Liver (tissue), 3 donors: Measurements from ENCODE around the gene OPHN1.

Experiments used
- EGR1 ChIP-seq, 2 donors: IDR thresholded peaks; 2 replicates each; pipeline ENCODE4 v1.6.1; 2016 to 2018; ENCODE audit warnings: antibody characterized with exemption in 2 of 2, low read depth in 2 of 2
- GABPA ChIP-seq, 2 donors: IDR thresholded peaks in 1 of 2; conservative IDR thresholded peaks in 1 of 2; 2 replicates each; pipeline ENCODE4 v1.6.1; 2016; ENCODE audit warnings: antibody characterized with exemption in 2 of 2, mild to moderate bottlenecking in 1 of 2, moderate library complexity in 1 of 2
- JUND ChIP-seq, 2 donors: IDR thresholded peaks; 2 replicates each; pipeline ENCODE4 v1.6.1; 2016; ENCODE audit warnings: antibody characterized with exemption in 2 of 2
- NR2F2 ChIP-seq: IDR thresholded peaks from 2 replicates; pipeline ENCODE4 v1.6.1; 2016; ENCODE audit warnings: antibody characterized with exemption
- RAD21 ChIP-seq, 2 donors: IDR thresholded peaks; 2 replicates each; pipeline ENCODE4 v1.6.1; 2016; ENCODE audit warnings: antibody characterized with exemption in 2 of 2, mild to moderate bottlenecking in 2 of 2
- SP1 ChIP-seq: IDR thresholded peaks from 2 replicates; pipeline ENCODE4 v1.6.1; 2018; ENCODE audit warnings: antibody characterized with exemption, mild to moderate bottlenecking
- TAF1 ChIP-seq: conservative IDR thresholded peaks from 2 replicates; pipeline ENCODE4 v1.6.1; 2016; ENCODE audit warnings: antibody characterized with exemption, mild to moderate bottlenecking
- YY1 ChIP-seq: IDR thresholded peaks from 2 replicates; pipeline ENCODE4 v1.6.1; 2016; ENCODE audit warnings: antibody characterized with exemption, mild to moderate bottlenecking
- TF ChIP-seq, protein P1 (sequence below): fragments of 150-350 bp; IDR thresholded peaks from 2 replicates; pipeline ENCODE4 v1.5.1; 2017; ENCODE audit warnings: improper control_type of control experiment, low read depth, low read length; ENCODE audit not compliant: missing input control
- TF ChIP-seq, protein P2 (sequence below): IDR thresholded peaks from 2 replicates; pipeline ENCODE4 v1.6.1; 2016; ENCODE audit warnings: antibody characterized with exemption, mild to moderate bottlenecking
- TF ChIP-seq, protein P3 (sequence below): IDR thresholded peaks from 2 replicates; pipeline ENCODE4 v1.6.1; 2016; ENCODE audit warnings: antibody characterized with exemption
- TF ChIP-seq, protein P4 (sequence below): IDR thresholded peaks from 2 replicates; pipeline ENCODE4 v1.6.1; 2016; ENCODE audit warnings: antibody characterized with exemption
- TF ChIP-seq, protein P5 (sequence below): IDR thresholded peaks from 2 replicates; pipeline ENCODE4 v1.6.1; 2016; ENCODE audit warnings: antibody characterized with exemption
- donor health status: healthy.
- donor health status: healthy.

DNA sequence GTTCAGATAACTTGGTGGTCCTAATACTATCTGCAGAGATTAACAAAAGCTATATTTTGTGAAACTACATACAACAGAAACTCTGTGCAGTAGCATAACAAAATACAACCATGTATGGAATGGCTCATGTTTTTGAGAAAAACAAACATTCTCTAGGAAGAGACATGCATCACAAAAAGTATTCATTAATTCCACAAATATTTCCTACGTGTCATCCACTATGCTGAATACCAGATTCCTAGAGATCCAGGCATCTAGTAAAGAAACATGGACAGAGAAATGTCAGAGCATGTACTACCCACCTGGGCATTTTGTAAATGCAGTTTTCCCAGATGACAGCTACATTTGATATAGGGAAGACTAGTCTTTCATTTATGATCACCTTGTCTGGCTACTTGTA lies 248.1 kb downstream of the OPHN1 start:
- TF ChIP-seq, protein P1, sequence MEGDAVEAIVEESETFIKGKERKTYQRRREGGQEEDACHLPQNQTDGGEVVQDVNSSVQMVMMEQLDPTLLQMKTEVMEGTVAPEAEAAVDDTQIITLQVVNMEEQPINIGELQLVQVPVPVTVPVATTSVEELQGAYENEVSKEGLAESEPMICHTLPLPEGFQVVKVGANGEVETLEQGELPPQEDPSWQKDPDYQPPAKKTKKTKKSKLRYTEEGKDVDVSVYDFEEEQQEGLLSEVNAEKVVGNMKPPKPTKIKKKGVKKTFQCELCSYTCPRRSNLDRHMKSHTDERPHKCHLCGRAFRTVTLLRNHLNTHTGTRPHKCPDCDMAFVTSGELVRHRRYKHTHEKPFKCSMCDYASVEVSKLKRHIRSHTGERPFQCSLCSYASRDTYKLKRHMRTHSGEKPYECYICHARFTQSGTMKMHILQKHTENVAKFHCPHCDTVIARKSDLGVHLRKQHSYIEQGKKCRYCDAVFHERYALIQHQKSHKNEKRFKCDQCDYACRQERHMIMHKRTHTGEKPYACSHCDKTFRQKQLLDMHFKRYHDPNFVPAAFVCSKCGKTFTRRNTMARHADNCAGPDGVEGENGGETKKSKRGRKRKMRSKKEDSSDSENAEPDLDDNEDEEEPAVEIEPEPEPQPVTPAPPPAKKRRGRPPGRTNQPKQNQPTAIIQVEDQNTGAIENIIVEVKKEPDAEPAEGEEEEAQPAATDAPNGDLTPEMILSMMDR: no peak
- TF ChIP-seq, protein P2, sequence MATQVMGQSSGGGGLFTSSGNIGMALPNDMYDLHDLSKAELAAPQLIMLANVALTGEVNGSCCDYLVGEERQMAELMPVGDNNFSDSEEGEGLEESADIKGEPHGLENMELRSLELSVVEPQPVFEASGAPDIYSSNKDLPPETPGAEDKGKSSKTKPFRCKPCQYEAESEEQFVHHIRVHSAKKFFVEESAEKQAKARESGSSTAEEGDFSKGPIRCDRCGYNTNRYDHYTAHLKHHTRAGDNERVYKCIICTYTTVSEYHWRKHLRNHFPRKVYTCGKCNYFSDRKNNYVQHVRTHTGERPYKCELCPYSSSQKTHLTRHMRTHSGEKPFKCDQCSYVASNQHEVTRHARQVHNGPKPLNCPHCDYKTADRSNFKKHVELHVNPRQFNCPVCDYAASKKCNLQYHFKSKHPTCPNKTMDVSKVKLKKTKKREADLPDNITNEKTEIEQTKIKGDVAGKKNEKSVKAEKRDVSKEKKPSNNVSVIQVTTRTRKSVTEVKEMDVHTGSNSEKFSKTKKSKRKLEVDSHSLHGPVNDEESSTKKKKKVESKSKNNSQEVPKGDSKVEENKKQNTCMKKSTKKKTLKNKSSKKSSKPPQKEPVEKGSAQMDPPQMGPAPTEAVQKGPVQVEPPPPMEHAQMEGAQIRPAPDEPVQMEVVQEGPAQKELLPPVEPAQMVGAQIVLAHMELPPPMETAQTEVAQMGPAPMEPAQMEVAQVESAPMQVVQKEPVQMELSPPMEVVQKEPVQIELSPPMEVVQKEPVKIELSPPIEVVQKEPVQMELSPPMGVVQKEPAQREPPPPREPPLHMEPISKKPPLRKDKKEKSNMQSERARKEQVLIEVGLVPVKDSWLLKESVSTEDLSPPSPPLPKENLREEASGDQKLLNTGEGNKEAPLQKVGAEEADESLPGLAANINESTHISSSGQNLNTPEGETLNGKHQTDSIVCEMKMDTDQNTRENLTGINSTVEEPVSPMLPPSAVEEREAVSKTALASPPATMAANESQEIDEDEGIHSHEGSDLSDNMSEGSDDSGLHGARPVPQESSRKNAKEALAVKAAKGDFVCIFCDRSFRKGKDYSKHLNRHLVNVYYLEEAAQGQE: no peak
- no peak for TF ChIP-seq RAD21 (IDR thresholded peaks at IDR 0.05)
- no peak for TF ChIP-seq GABPA (IDR thresholded peaks at IDR 0.05 in 1 of 2, conservative IDR thresholded peaks at IDR 0.05 in 1 of 2)
- TF ChIP-seq TAF1: no peak
- no peak for TF ChIP-seq YY1
- TF ChIP-seq, protein P3, sequence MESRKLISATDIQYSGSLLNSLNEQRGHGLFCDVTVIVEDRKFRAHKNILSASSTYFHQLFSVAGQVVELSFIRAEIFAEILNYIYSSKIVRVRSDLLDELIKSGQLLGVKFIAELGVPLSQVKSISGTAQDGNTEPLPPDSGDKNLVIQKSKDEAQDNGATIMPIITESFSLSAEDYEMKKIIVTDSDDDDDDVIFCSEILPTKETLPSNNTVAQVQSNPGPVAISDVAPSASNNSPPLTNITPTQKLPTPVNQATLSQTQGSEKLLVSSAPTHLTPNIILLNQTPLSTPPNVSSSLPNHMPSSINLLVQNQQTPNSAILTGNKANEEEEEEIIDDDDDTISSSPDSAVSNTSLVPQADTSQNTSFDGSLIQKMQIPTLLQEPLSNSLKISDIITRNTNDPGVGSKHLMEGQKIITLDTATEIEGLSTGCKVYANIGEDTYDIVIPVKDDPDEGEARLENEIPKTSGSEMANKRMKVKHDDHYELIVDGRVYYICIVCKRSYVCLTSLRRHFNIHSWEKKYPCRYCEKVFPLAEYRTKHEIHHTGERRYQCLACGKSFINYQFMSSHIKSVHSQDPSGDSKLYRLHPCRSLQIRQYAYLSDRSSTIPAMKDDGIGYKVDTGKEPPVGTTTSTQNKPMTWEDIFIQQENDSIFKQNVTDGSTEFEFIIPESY: no peak
- TF ChIP-seq EGR1 (IDR thresholded peaks at IDR 0.05; ENCODE audit: low read depth in 2 of 2): no peak
- TF ChIP-seq, protein P4, sequence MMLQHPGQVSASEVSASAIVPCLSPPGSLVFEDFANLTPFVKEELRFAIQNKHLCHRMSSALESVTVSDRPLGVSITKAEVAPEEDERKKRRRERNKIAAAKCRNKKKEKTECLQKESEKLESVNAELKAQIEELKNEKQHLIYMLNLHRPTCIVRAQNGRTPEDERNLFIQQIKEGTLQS: no peak
- TF ChIP-seq, protein P5, sequence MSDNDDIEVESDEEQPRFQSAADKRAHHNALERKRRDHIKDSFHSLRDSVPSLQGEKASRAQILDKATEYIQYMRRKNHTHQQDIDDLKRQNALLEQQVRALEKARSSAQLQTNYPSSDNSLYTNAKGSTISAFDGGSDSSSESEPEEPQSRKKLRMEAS: no peak
- no peak for TF ChIP-seq JUND (IDR thresholded peaks at IDR 0.05)
- TF ChIP-seq NR2F2: no peak
- TF ChIP-seq SP1: no peak
